Measurements from ENCODE around the gene ZNF701.

DNA sequence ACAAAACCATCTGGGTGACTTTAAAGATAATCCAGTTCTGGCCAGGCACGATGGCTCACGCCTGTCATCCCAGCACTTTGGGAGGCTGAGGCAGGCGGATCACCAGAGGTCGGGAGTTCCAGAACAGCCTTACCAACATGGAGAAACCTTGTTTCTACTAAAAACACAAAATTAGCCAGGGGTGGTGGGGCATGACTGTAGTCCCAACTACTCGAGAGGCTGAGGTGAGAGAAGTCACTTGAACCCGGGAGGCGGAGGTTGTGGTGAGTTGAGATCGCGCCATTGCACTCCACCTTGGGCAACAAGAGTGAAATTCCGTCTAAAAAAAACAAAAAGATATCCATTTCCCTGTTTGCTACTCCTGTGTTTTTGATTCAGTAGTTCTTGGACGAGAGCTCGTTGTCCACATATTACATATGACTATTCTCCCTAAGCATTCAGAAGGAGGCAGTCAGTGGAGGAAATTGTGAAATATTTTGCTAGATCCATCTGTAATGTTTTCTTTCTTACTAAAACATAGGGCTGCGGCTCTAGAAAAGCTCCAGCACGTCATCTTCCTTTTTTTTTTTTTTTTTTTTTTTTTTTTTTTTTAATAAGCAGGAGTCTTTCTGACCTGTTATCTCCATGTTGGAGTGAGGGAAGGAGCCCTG lies 33.6 kb downstream of the ZNF701 start:
- TF ChIP-seq CTCF (IDR thresholded peaks at IDR 0.05) (no peak), EZH2 (IDR thresholded peaks at IDR 0.05) (no peak), EZH2phosphoT487 (IDR thresholded peaks at IDR 0.05) (no peak)
